DOHH2 (cell line): ENCODE data around the gene CTNS.

ENCODE experiments used
- H3F3A ChIP-seq: fragments of 200-600 bp; sonication (generic), shearing (Covaris generic); 2 replicates; pipeline ENCODE4 v1.6.0; 2016; ENCODE audit warnings: antibody characterized with exemption, mild to moderate bottlenecking; ENCODE audit not compliant: control insufficient read depth, insufficient read depth
- H3K27ac ChIP-seq: fragments of 200-600 bp; sonication (generic); 2 replicates; pipeline ENCODE4 v1.5.1; 2014; ENCODE audit warnings: low read depth, mild to moderate bottlenecking, low read length, moderate library complexity
- H3K27me3 ChIP-seq: fragments of 200-600 bp; sonication (generic); 2 replicates; pipeline ENCODE4 v1.6.1; 2014; ENCODE audit warnings: mild to moderate bottlenecking, low read length, mixed read lengths; ENCODE audit not compliant: control insufficient read depth
- H3K36me3 ChIP-seq: fragments of 200-600 bp; sonication (generic); 2 replicates; pipeline ENCODE4 v1.6.1; 2014; ENCODE audit warnings: mild to moderate bottlenecking, low read length, moderate library complexity, mixed read lengths; ENCODE audit not compliant: control insufficient read depth
- H3K4me1 ChIP-seq: fragments of 200-600 bp; sonication (generic); 2 replicates; pipeline ENCODE4 v1.6.1; 2014; ENCODE audit warnings: mild to moderate bottlenecking, low read length, mixed read lengths; ENCODE audit not compliant: control insufficient read depth
- H3K4me2 ChIP-seq: fragments of 200-600 bp; sonication (generic); 2 replicates; pipeline ENCODE4 v1.6.0; 2014; ENCODE audit warnings: mild to moderate bottlenecking, low read length, moderate library complexity
- H3K4me3 ChIP-seq: fragments of 200-600 bp; sonication (generic); 2 replicates; pipeline ENCODE4 v1.5.1; 2014; ENCODE audit warnings: mild to moderate bottlenecking, low read length, mixed read lengths
- H3K79me2 ChIP-seq: fragments of 200-600 bp; sonication (generic); 2 replicates; pipeline ENCODE4 v1.6.1; 2014; ENCODE audit warnings: mild to moderate bottlenecking, low read length, mixed read lengths; ENCODE audit not compliant: control insufficient read depth
- H3K9me2 ChIP-seq: fragments of 200-600 bp; sonication (generic); replicated peaks from 2 replicates; pipeline ENCODE4 v1.6.1; 2014; ENCODE audit warnings: mild to moderate bottlenecking, low read length, mixed read lengths; ENCODE audit not compliant: control insufficient read depth
- H3K9me3 ChIP-seq: fragments of 200-600 bp; sonication (generic); 2 replicates; pipeline ENCODE4 v1.6.1; 2014; ENCODE audit warnings: antibody characterized with exemption, low read length, mixed read lengths; ENCODE audit not compliant: control insufficient read depth, insufficient read depth
- H4K20me1 ChIP-seq: fragments of 200-600 bp; sonication (generic); 2 replicates; pipeline ENCODE4 v1.6.0; 2014; ENCODE audit warnings: low read depth, mild to moderate bottlenecking, antibody characterized with exemption, low read length, moderate library complexity; ENCODE audit not compliant: control insufficient read depth, insufficient read depth
- EZH2phosphoT487 ChIP-seq: fragments of 200-600 bp; sonication (generic); IDR thresholded peaks from 2 replicates; pipeline ENCODE4 v1.6.1; 2017; ENCODE audit warnings: borderline replicate concordance, mild to moderate bottlenecking, antibody characterized with exemption, low read length, moderate library complexity, mixed read lengths
- TF ChIP-seq, protein P1 (sequence below): fragments of 200-600 bp; sonication (generic); IDR thresholded peaks from one replicate; pipeline ENCODE4 v1.5.1; 2014; ENCODE audit warnings: antibody characterized with exemption, mild to moderate bottlenecking, low read depth, low read length; ENCODE audit not compliant: poor library complexity, severe bottlenecking

CTNS gene

DNA sequence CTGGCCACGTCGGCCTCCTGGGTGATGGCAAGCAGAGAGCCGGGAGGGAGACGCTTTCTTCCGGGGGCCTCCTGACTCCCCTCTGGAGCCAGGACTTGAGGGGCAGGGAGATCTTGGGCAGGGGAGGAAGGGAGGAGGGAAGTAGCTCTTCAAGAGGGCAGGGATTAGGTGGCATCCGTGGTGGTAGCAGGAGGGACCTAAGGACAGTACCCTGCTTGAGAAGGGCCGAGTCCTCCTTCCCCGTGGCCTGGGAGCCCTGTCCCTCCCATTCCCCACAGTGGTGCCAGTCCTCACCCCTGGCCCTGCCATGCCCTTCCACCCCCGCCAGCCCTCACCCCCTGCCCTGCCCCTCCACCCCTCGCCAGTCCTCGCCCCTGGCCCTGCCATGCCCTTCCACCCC lies 19.2 kb downstream of the CTNS start:
- no peaks in the 10 kb centered on the region for H3K36me3 ChIP-seq
- no peaks in the 10 kb centered on the region for H3K27me3 ChIP-seq
- no peaks in the 10 kb centered on the region for H3F3A ChIP-seq
- H3K4me2 ChIP-seq, result no peak overlapping the region
- no peak overlapping the region for H3K27ac ChIP-seq
- H3K4me3 ChIP-seq, result no peak overlapping the region
- TF ChIP-seq EZH2phosphoT487, result no peak
- TF ChIP-seq, protein P1, sequence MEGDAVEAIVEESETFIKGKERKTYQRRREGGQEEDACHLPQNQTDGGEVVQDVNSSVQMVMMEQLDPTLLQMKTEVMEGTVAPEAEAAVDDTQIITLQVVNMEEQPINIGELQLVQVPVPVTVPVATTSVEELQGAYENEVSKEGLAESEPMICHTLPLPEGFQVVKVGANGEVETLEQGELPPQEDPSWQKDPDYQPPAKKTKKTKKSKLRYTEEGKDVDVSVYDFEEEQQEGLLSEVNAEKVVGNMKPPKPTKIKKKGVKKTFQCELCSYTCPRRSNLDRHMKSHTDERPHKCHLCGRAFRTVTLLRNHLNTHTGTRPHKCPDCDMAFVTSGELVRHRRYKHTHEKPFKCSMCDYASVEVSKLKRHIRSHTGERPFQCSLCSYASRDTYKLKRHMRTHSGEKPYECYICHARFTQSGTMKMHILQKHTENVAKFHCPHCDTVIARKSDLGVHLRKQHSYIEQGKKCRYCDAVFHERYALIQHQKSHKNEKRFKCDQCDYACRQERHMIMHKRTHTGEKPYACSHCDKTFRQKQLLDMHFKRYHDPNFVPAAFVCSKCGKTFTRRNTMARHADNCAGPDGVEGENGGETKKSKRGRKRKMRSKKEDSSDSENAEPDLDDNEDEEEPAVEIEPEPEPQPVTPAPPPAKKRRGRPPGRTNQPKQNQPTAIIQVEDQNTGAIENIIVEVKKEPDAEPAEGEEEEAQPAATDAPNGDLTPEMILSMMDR, result no peak
- no peaks in the 10 kb centered on the region for H3K79me2 ChIP-seq
- H3K4me1 ChIP-seq, result no peaks in the 10 kb centered on the region
- H4K20me1 ChIP-seq, result no peaks in the 10 kb centered on the region
- H3K9me2 ChIP-seq, result no peaks in the 10 kb centered on the region
- H3K9me3 ChIP-seq, result no peaks in the 10 kb centered on the region

DNA sequence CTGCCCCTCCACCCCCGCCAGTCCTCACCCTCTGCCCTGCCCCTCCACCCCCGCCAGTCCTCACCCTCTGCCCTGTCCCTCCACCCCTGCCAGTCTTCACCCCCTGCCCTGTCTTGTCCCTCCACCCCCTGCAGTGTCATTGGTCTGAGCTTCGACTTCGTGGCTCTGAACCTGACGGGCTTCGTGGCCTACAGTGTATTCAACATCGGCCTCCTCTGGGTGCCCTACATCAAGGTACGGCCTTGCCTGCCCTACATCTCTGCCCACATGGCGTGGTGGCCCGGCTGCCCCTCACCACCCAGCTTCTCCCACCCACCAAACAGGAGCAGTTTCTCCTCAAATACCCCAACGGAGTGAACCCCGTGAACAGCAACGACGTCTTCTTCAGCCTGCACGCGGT lies 19.8 kb downstream of the CTNS start:
- TF ChIP-seq EZH2phosphoT487, result no peak
- TF ChIP-seq, protein P1, result no peak
- H3K36me3 ChIP-seq, result no peaks in the 10 kb centered on the region

GRCh38 chr17:3656755-3657587 lies 20.4 kb downstream of the CTNS start:
- Histone ChIP-seq H3K9me3 (no peaks in the 10 kb centered on the region), H3K79me2 (no peaks in the 10 kb centered on the region), H3K4me3 (no peak overlapping the region), H3K4me2 (no peak overlapping the region), H3K27ac (no peak overlapping the region), H4K20me1 (no peaks in the 10 kb centered on the region), H3F3A (no peaks in the 10 kb centered on the region), H3K9me2 (no peaks in the 10 kb centered on the region), H3K4me1 (no peaks in the 10 kb centered on the region), H3K27me3 (no peaks in the 10 kb centered on the region), H3K36me3 (no peaks in the 10 kb centered on the region)
- TF ChIP-seq, protein P1, result no peak
- no peak for TF ChIP-seq EZH2phosphoT487

More for the DNA sequence above, 19.8 kb downstream of the CTNS start:
- Histone ChIP-seq H3F3A (no peaks in the 10 kb centered on the region), H3K4me3 (no peak overlapping the region), H3K79me2 (no peaks in the 10 kb centered on the region), H3K4me2 (no peak overlapping the region), H3K27me3 (no peaks in the 10 kb centered on the region), H3K27ac (no peak overlapping the region), H4K20me1 (no peaks in the 10 kb centered on the region), H3K9me3 (no peaks in the 10 kb centered on the region), H3K4me1 (no peaks in the 10 kb centered on the region), H3K9me2 (no peaks in the 10 kb centered on the region)
